ENCODE results near the gene RAB8B.

The RAB8B gene

DNA sequence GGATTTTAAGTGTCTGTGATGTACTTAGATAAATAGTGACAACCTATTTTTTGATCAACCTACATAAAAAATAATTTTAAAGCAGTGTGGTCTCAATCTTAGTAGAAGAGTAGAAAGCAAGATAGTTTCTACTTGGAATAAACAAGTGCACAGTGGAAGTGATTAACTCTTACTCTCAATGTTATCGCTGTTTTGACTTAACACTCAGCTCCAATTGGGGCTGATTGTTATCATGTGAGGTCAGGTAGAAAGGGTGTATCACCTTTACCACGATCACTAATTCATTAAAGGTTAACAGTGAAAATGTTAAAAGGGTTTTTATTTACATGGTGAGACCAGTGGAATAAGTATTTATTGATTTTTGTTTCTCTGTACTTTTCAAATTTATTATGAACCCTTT lies 65.6 kb downstream of the RAB8B start:
- Histone ChIP-seq H3K9ac (ENCODE audit: low read length) (no peak overlapping the region), H3K79me2 (ENCODE audit: insufficient read depth, low read length) (no peaks in the 10 kb centered on the region), H3K36me3 (ENCODE audit: low read length) (peaks cover 17% of the 10 kb centered on the region; the same call in 1 of the 2 replicates), H3K27me3 (ENCODE audit: low read length) (no peaks in the 10 kb centered on the region), H3F3A (ENCODE audit: insufficient read depth) (no peaks in the 10 kb centered on the region), H3K4me2 (ENCODE audit: low read depth, low read length, poor library complexity, severe bottlenecking) (no peak overlapping the region), H3K27ac (ENCODE audit: low read depth, low read length) (no peak overlapping the region), H3K9me2 (replicated peaks; ENCODE audit: insufficient read depth, low read length) (no peaks in the 10 kb centered on the region), H4K20me1 (ENCODE audit: low read depth, low read length) (no peaks in the 10 kb centered on the region), H2AFZ (ENCODE audit: low read depth, low read length, severe bottlenecking) (no peak overlapping the region), H3K4me3 (ENCODE audit: insufficient read depth, low read length, poor library complexity, severe bottlenecking) (no peak overlapping the region), H3K9me3 (ENCODE audit: insufficient read depth, low read length) (no peaks in the 10 kb centered on the region)
- TF ChIP-seq CTCF (IDR thresholded peaks at IDR 0.05; ENCODE audit: insufficient read depth, low read length, poor library complexity, severe bottlenecking) (no peak), EZH2phosphoT487 (conservative IDR thresholded peaks at IDR 0.05; ENCODE audit: low read length) (no peak)

- Histone ChIP-seq H3K9me3 (ENCODE audit: insufficient read depth, low read length) (no peaks in the 10 kb centered on the region), H3K9me2 (replicated peaks; ENCODE audit: insufficient read depth, low read length) (no peaks in the 10 kb centered on the region), H3K79me2 (ENCODE audit: insufficient read depth, low read length) (no peaks in the 10 kb centered on the region), H2AFZ (ENCODE audit: low read depth, low read length, severe bottlenecking) (no peak overlapping the region), H3K36me3 (ENCODE audit: low read length) (peaks cover 22% of the 10 kb centered on the region; the same call in 1 of the 2 replicates), H3K27ac (ENCODE audit: low read depth, low read length) (no peak overlapping the region), H3K27me3 (ENCODE audit: low read length) (no peaks in the 10 kb centered on the region), H3K4me3 (ENCODE audit: insufficient read depth, low read length, poor library complexity, severe bottlenecking) (no peak overlapping the region), H3K4me2 (ENCODE audit: low read depth, low read length, poor library complexity, severe bottlenecking) (no peak overlapping the region), H3K9ac (ENCODE audit: low read length) (no peak overlapping the region), H3F3A (ENCODE audit: insufficient read depth) (no peaks in the 10 kb centered on the region), H4K20me1 (ENCODE audit: low read depth, low read length) (no peaks in the 10 kb centered on the region)
- no peak for TF ChIP-seq CTCF (IDR thresholded peaks at IDR 0.05; ENCODE audit: insufficient read depth, low read length, poor library complexity, severe bottlenecking)
- TF ChIP-seq EZH2phosphoT487 (conservative IDR thresholded peaks at IDR 0.05; ENCODE audit: low read length): no peak
Measured at GRCh38 chr15:63255489-63255990, 66.1 kb downstream of the RAB8B start.

DNA sequence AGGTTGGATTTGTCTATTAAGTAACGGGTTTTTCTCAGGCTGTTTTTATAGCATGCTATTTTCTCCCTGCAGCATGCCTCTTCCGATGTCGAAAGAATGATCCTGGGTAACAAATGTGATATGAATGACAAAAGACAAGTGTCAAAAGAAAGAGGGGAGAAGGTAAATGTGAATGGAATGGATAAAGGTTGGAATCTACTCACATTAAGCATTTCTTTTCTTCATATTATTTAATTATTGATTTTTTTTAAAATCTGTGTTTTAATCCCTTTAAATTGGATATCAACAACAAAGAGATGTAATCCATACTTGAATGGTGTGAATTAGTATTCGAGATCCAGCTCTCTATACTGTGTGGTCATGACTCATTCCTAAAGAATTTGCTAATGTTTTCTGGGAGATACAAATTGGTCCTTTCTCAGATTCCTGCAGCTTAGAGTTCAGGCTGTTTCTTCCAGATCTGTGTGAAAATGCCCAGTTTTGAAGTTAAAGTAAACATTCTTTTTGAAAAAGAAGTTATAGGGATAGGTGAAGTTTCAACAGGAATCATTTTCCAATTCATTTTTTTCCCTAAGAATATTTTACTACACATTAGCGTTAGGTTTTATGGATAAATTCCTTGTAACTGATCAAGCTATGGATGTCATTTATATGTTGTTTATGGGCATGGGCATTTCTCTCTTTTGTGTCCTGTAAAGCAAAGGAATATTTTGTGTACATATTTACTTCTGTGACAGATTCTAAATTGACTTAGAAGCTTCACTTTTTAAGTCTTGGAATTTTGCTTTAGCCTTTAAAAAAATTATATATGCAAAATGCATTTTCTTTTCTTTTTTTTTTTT lies 67.2 kb downstream of the RAB8B start:
- H4K20me1 ChIP-seq (ENCODE audit: low read depth, low read length): no peaks in the 10 kb centered on the region
- H3K27me3 ChIP-seq (ENCODE audit: low read length): no peaks in the 10 kb centered on the region
- TF ChIP-seq CTCF (IDR thresholded peaks at IDR 0.05; ENCODE audit: insufficient read depth, low read length, poor library complexity, severe bottlenecking) (no peak), EZH2phosphoT487 (conservative IDR thresholded peaks at IDR 0.05; ENCODE audit: low read length) (no peak)
- no peaks in the 10 kb centered on the region for H3K79me2 ChIP-seq (ENCODE audit: insufficient read depth, low read length)
- no peak overlapping the region for H2AFZ ChIP-seq (ENCODE audit: low read depth, low read length, severe bottlenecking)
- no peak overlapping the region for H3K4me2 ChIP-seq (ENCODE audit: low read depth, low read length, poor library complexity, severe bottlenecking)
- no peak overlapping the region for H3K4me3 ChIP-seq (ENCODE audit: insufficient read depth, low read length, poor library complexity, severe bottlenecking)
- no peak overlapping the region for H3K27ac ChIP-seq (ENCODE audit: low read depth, low read length)
- no peaks in the 10 kb centered on the region for H3K9me2 ChIP-seq (replicated peaks; ENCODE audit: insufficient read depth, low read length)
- H3K9me3 ChIP-seq (ENCODE audit: insufficient read depth, low read length): no peaks in the 10 kb centered on the region
- H3F3A ChIP-seq (ENCODE audit: insufficient read depth): no peaks in the 10 kb centered on the region
- H3K36me3 ChIP-seq (ENCODE audit: low read length): peaks cover 31% of the 10 kb centered on the region; the same call in 1 of the 2 replicates
- H3K9ac ChIP-seq (ENCODE audit: low read length): no peak overlapping the region
